Ascending aorta (tissue), 2 donors: Measurements from ENCODE around the gene WFDC10A. TPM values are rescaled to one million over a fixed set of nuclear protein-coding genes. Genes with fewer than 3 reads are reported as not detected.

Experiments
- DNase-seq, 2 donors: peaks; one replicate each; pipeline ENCODE4 v3.0.0-alpha.2; 2019; ENCODE audit warnings: low spot score in 2 of 2
- H3K27ac ChIP-seq, 2 donors: fragments of 200-600 bp; sonication (generic); one replicate each; pipeline ENCODE4 v1.5.1; 2016 to 2017; ENCODE audit warnings: mild to moderate bottlenecking in 1 of 2
- H3K27me3 ChIP-seq: fragments of 200-600 bp; sonication (generic); one replicate; pipeline ENCODE4 v1.5.1; 2017
- H3K36me3 ChIP-seq, 2 donors: fragments of 200-600 bp; sonication (generic); one replicate each; pipeline ENCODE4 v1.5.1; 2016
- H3K4me1 ChIP-seq, 2 donors: fragments of 200-600 bp; sonication (generic); one replicate each; pipeline ENCODE4 v1.5.1; 2016 to 2017; ENCODE audit warnings: mild to moderate bottlenecking in 1 of 2
- H3K4me3 ChIP-seq, 2 donors: fragments of 200-600 bp; sonication (generic); one replicate each; pipeline ENCODE4 v1.5.1; 2016 to 2017; ENCODE audit warnings: mild to moderate bottlenecking in 1 of 2
- H3K9me3 ChIP-seq, 2 donors: fragments of 200-600 bp; sonication (generic); one replicate each; pipeline ENCODE4 v1.5.1; 2016
- intact Hi-C: fragments of 100-400 bp; cut with DNase I; formaldehyde crosslinking; loops from one replicate; pipeline ENCODE4 v1.15.1; 2023
- total RNA-seq: library from RNA; depleted of rRNA; stranded (reverse); fragments of >200 nt; gene quantifications from one replicate; pipeline ENCODE4 v1.1.0, GENCODE V29; 2016
- TF ChIP-seq, protein P1 (sequence below), 3 experiments: fragments of 200-600 bp in 2 of 3; fragments of 450-650 bp in 1 of 3; sonication (generic) in 2 of 3; IDR thresholded peaks; one replicate each; pipeline ENCODE4 v1.5.1; 2016 to 2019; ENCODE audit warnings: antibody characterized with exemption in 3 of 3, mild to moderate bottlenecking in 1 of 3, moderate library complexity in 1 of 3

WFDC10A gene
- total RNA-seq, 1 donor from 2014 or later = not detected

- TF ChIP-seq, protein P1, sequence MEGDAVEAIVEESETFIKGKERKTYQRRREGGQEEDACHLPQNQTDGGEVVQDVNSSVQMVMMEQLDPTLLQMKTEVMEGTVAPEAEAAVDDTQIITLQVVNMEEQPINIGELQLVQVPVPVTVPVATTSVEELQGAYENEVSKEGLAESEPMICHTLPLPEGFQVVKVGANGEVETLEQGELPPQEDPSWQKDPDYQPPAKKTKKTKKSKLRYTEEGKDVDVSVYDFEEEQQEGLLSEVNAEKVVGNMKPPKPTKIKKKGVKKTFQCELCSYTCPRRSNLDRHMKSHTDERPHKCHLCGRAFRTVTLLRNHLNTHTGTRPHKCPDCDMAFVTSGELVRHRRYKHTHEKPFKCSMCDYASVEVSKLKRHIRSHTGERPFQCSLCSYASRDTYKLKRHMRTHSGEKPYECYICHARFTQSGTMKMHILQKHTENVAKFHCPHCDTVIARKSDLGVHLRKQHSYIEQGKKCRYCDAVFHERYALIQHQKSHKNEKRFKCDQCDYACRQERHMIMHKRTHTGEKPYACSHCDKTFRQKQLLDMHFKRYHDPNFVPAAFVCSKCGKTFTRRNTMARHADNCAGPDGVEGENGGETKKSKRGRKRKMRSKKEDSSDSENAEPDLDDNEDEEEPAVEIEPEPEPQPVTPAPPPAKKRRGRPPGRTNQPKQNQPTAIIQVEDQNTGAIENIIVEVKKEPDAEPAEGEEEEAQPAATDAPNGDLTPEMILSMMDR (IDR thresholded peaks at IDR 0.05) = peak in 1 of 3 experiments; percentile 7
- H3K36me3 ChIP-seq = no peaks in the 10 kb centered on the region
- H3K4me3 ChIP-seq = no peak overlapping the region
- no peaks in the 10 kb centered on the region for H3K27me3 ChIP-seq
- no peaks in the 10 kb centered on the region for H3K4me1 ChIP-seq
- DNase-seq = no peak
- no peaks in the 10 kb centered on the region for H3K9me3 ChIP-seq
- intact Hi-C loops = no loop called here
- H3K27ac ChIP-seq = no peak overlapping the region
These were observed 36.9 kb upstream of the WFDC10A start for GRCh38 chr20:45592574-45593189.

DNA sequence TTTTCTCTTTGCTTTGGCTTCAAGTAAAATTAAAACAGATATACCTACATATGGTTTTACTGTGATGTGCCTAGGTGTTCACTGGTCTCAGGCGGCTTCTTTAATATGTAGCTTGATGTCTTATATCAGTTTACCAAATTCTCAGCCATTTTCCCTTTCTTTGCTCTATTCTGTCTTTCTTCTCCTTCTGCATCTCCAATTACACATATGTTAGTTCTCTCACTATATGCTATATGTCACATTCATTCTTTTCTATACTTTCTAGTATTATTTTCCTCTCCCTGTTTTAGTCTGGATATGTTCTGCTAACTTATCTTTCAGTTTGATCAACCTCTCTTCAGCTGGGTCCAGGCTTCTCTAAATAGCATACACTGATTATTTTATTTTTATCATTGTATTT lies 36.0 kb upstream of the WFDC10A start:
- TF ChIP-seq, protein P1 (IDR thresholded peaks at IDR 0.05) = no peak
- no peak overlapping the region for H3K27ac ChIP-seq
- H3K9me3 ChIP-seq = no peaks in the 10 kb centered on the region
- H3K27me3 ChIP-seq = no peaks in the 10 kb centered on the region
- intact Hi-C loops = no loop called here
- DNase-seq = no peak
- H3K4me3 ChIP-seq = no peak overlapping the region
- H3K4me1 ChIP-seq = no peaks in the 10 kb centered on the region
- H3K36me3 ChIP-seq = no peaks in the 10 kb centered on the region

- no peak overlapping the region for H3K27ac ChIP-seq
- TF ChIP-seq, protein P1 (IDR thresholded peaks at IDR 0.05) = no peak
- no peak overlapping the region for H3K4me3 ChIP-seq
- no peak for DNase-seq
- H3K36me3 ChIP-seq = no peaks in the 10 kb centered on the region
- no peaks in the 10 kb centered on the region for H3K9me3 ChIP-seq
- H3K4me1 ChIP-seq = no peaks in the 10 kb centered on the region
- H3K27me3 ChIP-seq = no peaks in the 10 kb centered on the region
- intact Hi-C loops = no loop called here
These were observed 34.3 kb upstream of the WFDC10A start for GRCh38 chr20:45595235-45595634.

GRCh38 chr20:45607810-45608209 lies 21.7 kb upstream of the WFDC10A start:
- Histone ChIP-seq H3K36me3 (no peaks in the 10 kb centered on the region), H3K27me3 (no peaks in the 10 kb centered on the region), H3K4me1 (no peaks in the 10 kb centered on the region), H3K9me3 (peaks cover 3 to 22% of the 10 kb centered on the region in 2 donors), H3K27ac (no peak overlapping the region), H3K4me3 (no peak overlapping the region)
- no peak for DNase-seq
- TF ChIP-seq, protein P1 (IDR thresholded peaks at IDR 0.05) = no peak
- intact Hi-C loops = no loop called here

- H3K4me3 ChIP-seq = no peak overlapping the region
- H3K36me3 ChIP-seq = no peaks in the 10 kb centered on the region
- H3K4me1 ChIP-seq = no peaks in the 10 kb centered on the region
- H3K27ac ChIP-seq = no peak overlapping the region
- no peaks in the 10 kb centered on the region for H3K27me3 ChIP-seq
- intact Hi-C loops = no loop called here
- peaks cover 3 to 8% of the 10 kb centered on the region in 2 donors for H3K9me3 ChIP-seq
- no peak for DNase-seq
- TF ChIP-seq, protein P1 (IDR thresholded peaks at IDR 0.05) = no peak
These were observed 18.5 kb upstream of the WFDC10A start for GRCh38 chr20:45611054-45611453.

- no peaks in the 10 kb centered on the region for H3K27me3 ChIP-seq
- H3K27ac ChIP-seq = no peak overlapping the region
- H3K9me3 ChIP-seq = no peaks in the 10 kb centered on the region
- no peaks in the 10 kb centered on the region for H3K4me1 ChIP-seq
- no peak overlapping the region for H3K4me3 ChIP-seq
- no peaks in the 10 kb centered on the region for H3K36me3 ChIP-seq
- intact Hi-C loops = no loop called here
- DNase-seq = no peak
- TF ChIP-seq, protein P1 (IDR thresholded peaks at IDR 0.05) = no peak
These were observed 17.2 kb upstream of the WFDC10A start for GRCh38 chr20:45612314-45612713.
